DMS153 treated with DMSO at 0.1 percent for 48 hours (cell line): Measurements from ENCODE around the gene RTCA.
"Not testable (repeated sequence)": the region's sequence is repeated elsewhere in the genome, so short reads cannot be mapped to it uniquely, and the experiment has no call there.

Experiments
- DNase-seq: peaks from one replicate; lab custom pipeline; 2025; ENCODE audit not compliant: unreplicated experiment; lab: John Stamatoyannopoulos, UW

RTCA gene

GRCh38 chr1:100305954-100306353 lies 39.9 kb downstream of the RTCA start:
- DNase-seq = no peak

- DNase-seq = no peak
Measured at GRCh38 chr1:100306735-100307313, 40.8 kb downstream of the RTCA start.

GRCh38 chr1:100308777-100309176 lies 42.8 kb downstream of the RTCA start:
- no peak for DNase-seq

- DNase-seq = no peak
Measured at GRCh38 chr1:100309863-100310262, 43.8 kb downstream of the RTCA start.

- DNase-seq = no peak
Measured at GRCh38 chr1:100313382-100313781, 47.4 kb downstream of the RTCA start.

GRCh38 chr1:100316622-100317021 lies 50.6 kb downstream of the RTCA start:
- no peak for DNase-seq

GRCh38 chr1:100320311-100321099 lies 54.5 kb downstream of the RTCA start:
- DNase-seq = no peak

- DNase-seq = no peak
Measured at GRCh38 chr1:100321100-100321493, 55.1 kb downstream of the RTCA start.

GRCh38 chr1:100321506-100321905 lies 55.5 kb downstream of the RTCA start:
- DNase-seq = no peak

- no peak for DNase-seq
Measured at GRCh38 chr1:100322436-100323211, 56.6 kb downstream of the RTCA start.

GRCh38 chr1:100323419-100324106 lies 57.5 kb downstream of the RTCA start:
- DNase-seq = no peak

- DNase-seq = peak; percentile 2
Measured at GRCh38 chr1:100325415-100326324, 59.7 kb downstream of the RTCA start.

GRCh38 chr1:100326325-100326670 lies 60.3 kb downstream of the RTCA start:
- DNase-seq = not testable (repeated sequence)

- DNase-seq = no peak
Measured at GRCh38 chr1:100328133-100328532, 62.1 kb downstream of the RTCA start.

GRCh38 chr1:100331146-100331545 lies 65.1 kb downstream of the RTCA start:
- not testable (repeated sequence) for DNase-seq

- no peak for DNase-seq
Measured at GRCh38 chr1:100332331-100332730, 66.3 kb downstream of the RTCA start.

- no peak for DNase-seq
Measured at GRCh38 chr1:100335436-100335835, 69.4 kb downstream of the RTCA start.

GRCh38 chr1:100337878-100338277 lies 71.9 kb downstream of the RTCA start:
- DNase-seq = not testable (repeated sequence)

- not testable (repeated sequence) for DNase-seq
Measured at GRCh38 chr1:100339735-100340134, 73.7 kb downstream of the RTCA start.

- no peak for DNase-seq
Measured at GRCh38 chr1:100340494-100340893, 74.5 kb downstream of the RTCA start.
